Measurements from ENCODE around the gene NFX1.
"Not testable (repeated sequence)": the region's sequence is repeated elsewhere in the genome, so short reads cannot be mapped to it uniquely, and the experiment has no call there.

Gene NFX1

DNA sequence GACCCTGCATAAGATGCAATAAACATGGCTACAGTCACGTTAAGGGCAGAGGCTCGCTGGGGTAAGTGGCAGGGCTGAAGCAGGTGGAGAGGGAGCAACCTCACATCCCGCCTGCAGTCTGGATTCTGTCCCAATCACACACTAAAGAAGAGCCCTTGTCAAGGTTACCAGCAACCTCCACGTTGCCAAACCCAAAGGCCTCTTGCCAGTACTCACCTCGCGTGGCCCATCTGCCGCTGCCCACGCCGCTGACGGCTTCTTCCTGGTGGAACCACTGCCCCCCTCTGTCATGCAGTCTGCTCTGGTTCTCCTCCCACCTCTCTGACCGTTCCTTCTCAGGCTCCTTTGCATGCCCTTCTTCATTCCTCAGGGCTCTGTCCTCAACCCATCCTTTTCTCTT, 103.3 kb downstream of the NFX1 start:
- no peak for DNase-seq

DNA sequence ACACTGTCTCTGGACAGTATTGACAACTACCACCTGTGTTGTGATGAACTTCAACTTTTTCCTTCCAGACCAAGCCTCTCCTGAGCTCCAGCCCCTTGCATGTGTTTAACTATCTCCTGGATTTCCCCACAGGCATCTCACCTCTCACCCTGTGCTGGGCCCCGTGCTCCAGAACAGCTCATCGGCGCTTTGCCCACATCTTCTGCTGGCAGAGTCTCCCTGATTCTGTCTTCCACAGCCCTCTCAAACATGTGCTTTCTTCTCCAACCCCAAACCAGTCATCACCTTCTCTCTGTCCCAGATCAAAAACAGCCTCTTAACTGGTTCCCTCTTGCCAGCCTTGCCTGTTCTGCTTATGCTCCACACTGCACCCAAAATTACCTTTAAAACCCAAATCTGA, 103.7 kb downstream of the NFX1 start:
- not testable (repeated sequence) for DNase-seq

- DNase-seq, result not testable (repeated sequence)
Measured at GRCh38 chr9:33395159-33395879, 105.0 kb downstream of the NFX1 start.

GRCh38 chr9:33397801-33398200, 107.5 kb downstream of the NFX1 start:
- DNase-seq, result not testable (repeated sequence)

GRCh38 chr9:33399047-33399446, 108.7 kb downstream of the NFX1 start:
- not testable (repeated sequence) for DNase-seq

DNA sequence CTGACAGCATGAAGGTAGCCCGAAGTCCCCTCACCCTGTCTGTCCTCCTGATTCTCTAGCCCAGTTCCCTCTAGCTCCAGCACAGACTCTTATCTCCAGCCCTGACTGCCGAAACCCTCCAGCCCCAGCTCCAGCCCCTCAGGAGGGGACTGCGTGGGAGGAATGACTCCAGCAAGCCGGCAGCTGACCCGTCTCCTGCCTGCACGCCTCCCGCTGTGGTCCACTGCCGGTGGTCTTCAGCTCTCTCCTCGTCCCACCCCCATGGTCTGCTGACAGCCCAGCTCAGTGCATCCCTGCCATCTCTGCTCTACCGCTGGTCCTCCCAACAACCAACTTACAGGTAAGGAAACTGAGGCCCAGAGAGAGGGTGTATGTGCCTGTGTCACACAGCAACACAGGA, 111.5 kb downstream of the NFX1 start:
- DNase-seq, result not testable (repeated sequence)

DNA sequence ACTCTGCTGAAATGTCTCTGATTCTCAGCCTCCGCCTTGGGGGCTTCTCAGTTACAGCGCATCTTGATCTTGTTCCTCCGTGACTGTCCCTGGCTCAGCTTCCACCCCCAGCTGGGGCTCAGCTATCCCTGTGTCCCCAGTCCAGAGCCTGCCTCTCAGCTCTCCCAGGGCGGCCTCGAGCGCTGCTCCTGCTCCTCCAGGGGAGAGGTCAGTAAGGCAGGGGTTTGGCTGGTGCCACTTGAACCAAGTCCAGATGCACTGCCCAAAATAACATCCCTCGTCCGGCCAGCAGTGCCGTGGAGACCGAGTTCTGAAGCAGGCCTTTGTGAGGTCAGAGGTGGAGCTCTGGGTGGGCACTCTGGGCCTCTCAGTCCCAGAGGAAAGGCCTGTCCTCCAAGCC, 112.1 kb downstream of the NFX1 start, which contains the start of gene AQP7:
AQP7 (minus strand) TSS at position 198 of the 400 bp plus-strand sequence. CDS start 1,306 bp downstream, outside the sequence.
- not testable (repeated sequence) for DNase-seq

GRCh38 chr9:33403941-33404787, 113.8 kb downstream of the NFX1 start:
- no peak for DNase-seq

DNA sequence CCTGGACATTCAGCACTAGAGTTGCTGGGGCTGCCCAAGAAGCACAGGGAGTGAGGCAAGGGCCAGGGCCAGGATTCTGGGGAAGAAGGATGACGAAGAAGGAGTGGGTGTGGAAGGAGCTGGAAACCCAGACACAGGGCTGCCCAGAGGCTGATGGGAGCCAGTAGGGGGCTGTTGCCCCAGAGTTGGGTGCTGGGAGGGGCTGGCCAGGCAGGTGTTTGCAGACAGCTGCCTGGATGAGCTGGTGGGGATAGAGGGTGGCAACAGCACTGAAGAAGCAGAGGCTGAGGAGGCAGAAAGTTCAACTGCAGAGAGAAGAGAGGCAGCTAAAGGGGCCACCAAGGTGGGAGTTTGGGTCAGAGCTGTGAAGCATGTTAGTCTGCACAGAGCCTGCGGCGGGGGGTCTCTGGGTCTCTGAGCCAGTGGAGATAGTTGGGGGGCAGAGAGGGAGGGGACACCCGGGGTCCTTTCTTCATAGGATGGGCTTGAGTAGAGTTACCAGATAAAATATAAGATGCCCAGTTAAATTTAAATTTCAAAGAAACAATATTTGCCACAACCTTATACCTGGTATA, 114.6 kb downstream of the NFX1 start:
- no peak for DNase-seq

DNA sequence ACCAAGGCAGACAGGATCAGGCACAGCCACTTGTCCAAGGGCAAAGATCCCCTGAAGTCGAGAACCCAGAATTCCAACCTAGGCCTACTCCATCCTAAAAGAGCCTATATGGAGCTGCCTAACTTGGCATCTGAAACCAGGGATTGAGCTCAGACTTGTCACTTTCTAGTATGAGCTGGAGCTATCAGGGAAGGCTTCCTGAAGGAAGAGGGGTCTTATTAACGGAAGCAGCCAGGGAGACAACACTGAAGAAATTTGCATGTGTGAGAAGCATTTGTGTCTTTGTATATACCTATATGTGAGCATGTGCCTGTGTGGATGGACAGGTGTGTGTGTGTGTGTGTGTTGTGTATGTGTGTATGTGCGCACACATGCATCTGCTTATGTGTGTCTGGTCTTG, 116.7 kb downstream of the NFX1 start:
- no peak for DNase-seq

DNA sequence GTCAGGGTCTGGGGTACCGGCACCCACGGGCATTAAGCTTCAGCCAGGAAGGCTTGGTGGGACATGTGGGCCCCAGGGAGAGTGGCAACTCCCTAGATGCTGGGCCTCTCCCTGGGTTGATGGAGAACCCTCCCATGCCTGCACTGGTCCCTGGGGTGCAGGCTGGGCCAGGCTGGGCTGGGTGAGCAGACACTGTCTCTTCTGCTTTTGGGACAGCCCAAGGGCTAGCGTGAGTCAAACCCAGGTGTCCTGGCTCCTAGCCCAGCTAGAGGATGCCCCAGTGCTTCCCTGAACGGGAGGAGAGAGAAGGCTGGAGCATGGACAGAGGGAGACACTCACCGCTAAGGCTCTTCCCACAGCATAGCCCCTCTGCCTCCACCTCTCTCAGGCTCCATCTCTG, 117.8 kb downstream of the NFX1 start:
- no peak for DNase-seq

GRCh38 chr9:33414268-33414667, 124.0 kb downstream of the NFX1 start:
- DNase-seq, result peak in 1 of 2 experiments; percentile 14

- DNase-seq, result no peak
Measured at GRCh38 chr9:33414889-33415500, 124.7 kb downstream of the NFX1 start.

- peak; percentile 97 to 98 for DNase-seq
Measured at GRCh38 chr9:33415501-33416038, 125.3 kb downstream of the NFX1 start.

DNA sequence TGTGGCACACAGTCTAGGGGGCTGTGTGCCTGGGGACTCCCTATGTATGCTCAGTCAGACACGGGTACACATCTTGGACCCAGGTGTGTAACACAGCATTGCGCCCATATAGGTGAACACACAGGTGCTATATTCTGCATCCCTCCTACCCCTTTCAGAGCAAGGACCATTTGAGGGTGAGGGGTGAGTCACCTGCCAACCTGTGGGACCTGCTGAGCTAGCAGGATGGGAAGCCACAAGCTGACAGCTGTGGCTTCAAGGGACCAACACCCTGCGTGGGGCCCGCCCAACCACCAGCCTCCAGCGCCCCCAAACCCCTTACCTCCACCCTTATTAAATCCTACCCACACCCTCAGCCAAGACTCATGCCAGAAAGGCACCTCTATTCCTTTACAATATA, 126.7 kb downstream of the NFX1 start:
- peak in 1 of 2 experiments; percentile 15 for DNase-seq

DNA sequence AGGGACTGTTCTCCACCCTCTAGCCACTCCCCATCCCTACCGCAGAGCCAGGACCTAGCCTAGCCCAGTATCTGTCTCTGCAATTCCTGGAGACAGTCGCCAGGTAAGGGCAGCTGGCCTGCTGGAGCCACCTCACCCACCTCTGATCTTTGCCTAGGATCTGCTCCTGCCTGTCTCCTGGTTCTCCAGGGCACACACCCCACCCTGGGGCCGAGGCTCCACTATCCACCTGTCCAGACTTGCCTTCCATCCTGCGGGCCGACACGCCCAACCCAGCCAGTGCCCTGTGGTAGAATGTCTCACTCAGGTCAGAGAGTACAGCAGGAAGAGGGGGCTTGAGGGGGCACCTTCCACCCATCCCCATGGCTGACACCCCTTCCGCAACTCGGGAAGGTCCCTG, 127.8 kb downstream of the NFX1 start:
- no peak for DNase-seq

DNA sequence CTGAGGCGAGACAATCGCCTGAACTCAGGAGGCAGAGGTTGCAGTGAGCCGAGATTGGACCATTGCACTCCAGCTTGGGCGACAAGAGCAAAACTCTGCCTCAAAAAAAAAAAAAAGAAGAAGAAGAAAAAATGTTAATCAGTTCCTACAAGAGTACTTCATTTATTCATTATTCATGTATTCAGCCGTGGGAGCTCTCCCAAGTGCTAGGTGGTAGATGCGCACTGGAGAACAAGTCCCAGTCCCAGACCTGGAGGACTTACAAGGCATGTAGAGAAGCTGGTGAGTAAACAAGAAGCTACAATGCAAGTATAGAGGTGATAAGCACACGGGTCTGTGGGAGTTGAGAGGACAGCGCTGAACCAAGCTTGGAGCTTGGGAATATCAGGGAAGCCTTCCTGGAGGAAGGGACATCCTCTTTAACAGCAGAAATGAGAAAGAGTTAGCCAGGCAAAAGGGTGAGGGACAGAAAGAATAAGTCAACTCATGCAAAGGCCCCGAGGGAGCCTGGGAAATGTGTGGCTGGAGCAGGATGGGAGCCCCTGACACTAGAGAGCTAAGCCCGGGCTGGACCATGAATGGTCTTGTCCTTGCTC, 129.5 kb downstream of the NFX1 start:
- DNase-seq, result no peak

Measured in activated CD4-positive, alpha-beta T cell treated with anti-CD3 and anti-CD28 coated beads, Interleukin-2, amount 50 U/mL, for 48 hours (primary cell).